Fibroblast of villous mesenchyme (primary cell): ENCODE data around the gene MAP4K3. TPM values are rescaled to one million over a fixed set of nuclear protein-coding genes. Genes with fewer than 3 reads are reported as not detected.

ENCODE experiments used
- DNase-seq: peaks from one replicate; pipeline ENCODE4 v3.0.0-alpha.2; 2010; ENCODE audit warnings: low read depth
- H3K4me3 ChIP-seq: 2 replicates; pipeline ENCODE4 v1.5.1; 2011; ENCODE audit warnings: low read depth, mild to moderate bottlenecking, low read length
- total RNA-seq: library from RNA; depleted of rRNA; stranded (reverse); fragments of >200 nt; gene quantifications from 2 replicates; pipeline ENCODE4 v1.2.3, GENCODE V29; 2012
- TF ChIP-seq, protein P1 (sequence below): IDR thresholded peaks from 2 replicates; pipeline ENCODE4 v1.5.1; 2012; ENCODE audit warnings: low read depth, mild to moderate bottlenecking, low read length; ENCODE audit not compliant: insufficient read depth

Gene MAP4K3
- total RNA-seq, 1 donor: 97.2 TPM

DNA sequence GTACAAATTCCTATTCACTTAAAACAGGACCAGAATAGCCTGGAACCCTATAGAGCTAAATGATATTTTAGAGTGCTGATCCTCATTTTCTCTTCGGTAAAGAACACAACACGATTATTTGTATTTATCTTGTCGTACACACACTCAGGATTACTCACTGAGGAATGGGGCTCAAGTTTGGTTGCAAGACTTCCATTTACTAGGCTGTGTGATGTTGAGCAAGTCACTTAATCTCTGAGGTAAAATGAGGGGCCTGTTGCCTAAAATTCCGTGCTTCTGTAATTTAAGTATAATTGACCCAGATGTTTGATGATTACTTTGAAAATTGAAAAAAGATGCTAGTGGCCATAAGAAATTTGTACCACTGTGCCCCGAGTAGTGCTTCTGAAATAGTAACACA, 42.6 kb upstream of the MAP4K3 start:
- no peak overlapping the region for H3K4me3 ChIP-seq
- TF ChIP-seq, protein P1, sequence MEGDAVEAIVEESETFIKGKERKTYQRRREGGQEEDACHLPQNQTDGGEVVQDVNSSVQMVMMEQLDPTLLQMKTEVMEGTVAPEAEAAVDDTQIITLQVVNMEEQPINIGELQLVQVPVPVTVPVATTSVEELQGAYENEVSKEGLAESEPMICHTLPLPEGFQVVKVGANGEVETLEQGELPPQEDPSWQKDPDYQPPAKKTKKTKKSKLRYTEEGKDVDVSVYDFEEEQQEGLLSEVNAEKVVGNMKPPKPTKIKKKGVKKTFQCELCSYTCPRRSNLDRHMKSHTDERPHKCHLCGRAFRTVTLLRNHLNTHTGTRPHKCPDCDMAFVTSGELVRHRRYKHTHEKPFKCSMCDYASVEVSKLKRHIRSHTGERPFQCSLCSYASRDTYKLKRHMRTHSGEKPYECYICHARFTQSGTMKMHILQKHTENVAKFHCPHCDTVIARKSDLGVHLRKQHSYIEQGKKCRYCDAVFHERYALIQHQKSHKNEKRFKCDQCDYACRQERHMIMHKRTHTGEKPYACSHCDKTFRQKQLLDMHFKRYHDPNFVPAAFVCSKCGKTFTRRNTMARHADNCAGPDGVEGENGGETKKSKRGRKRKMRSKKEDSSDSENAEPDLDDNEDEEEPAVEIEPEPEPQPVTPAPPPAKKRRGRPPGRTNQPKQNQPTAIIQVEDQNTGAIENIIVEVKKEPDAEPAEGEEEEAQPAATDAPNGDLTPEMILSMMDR: no peak
- no peak for DNase-seq

DNA sequence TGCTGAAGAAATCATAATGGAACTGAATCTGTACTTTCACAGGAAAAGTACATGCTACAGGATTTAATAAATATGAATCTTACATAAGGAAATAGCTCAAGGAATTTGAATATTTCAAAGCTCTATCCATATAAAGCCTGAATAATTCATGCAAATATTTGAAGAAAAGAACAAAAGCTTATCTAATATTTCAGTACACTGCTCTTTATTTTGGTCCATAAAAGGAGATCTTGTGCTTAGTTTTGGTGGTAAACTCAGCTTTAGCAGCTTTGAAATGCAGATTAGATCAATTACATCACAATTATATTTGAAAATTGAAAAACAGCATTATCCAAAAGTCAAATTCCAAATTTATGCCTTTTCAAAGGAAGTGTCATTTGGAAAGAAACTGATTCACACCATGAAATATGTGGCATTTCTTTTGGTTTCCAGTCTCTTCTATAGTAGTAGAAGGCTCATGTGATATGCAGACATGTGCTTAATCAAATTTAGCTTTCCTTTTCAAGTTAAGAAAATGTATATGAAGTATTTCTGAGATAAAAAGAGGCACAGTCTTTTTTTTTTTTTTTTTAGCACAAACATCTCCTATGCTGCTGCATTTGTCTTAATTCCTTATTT, 42.1 kb upstream of the MAP4K3 start:
- no peak for DNase-seq
- TF ChIP-seq, protein P1: no peak
- H3K4me3 ChIP-seq: no peak overlapping the region

DNA sequence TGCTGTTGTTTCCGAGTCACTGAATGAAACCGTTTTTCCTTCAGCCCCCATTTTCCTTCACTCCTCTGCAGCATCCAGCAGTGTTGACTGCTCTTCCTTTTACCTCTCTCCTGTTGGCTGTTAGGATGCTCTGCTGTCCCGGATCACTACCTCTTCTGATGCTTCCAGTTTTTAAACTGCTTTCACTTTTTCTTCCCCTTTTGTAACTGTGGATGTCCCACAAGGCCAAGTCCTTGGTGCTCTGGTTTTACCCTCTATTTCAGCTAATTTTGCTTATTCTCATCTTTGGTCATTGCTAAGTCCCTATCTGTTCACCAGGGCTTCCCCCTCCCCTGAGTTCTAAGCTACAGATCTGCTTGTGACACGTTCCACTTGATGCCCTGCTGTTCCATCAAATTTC, 39.4 kb upstream of the MAP4K3 start:
- TF ChIP-seq, protein P1: no peak

DNA sequence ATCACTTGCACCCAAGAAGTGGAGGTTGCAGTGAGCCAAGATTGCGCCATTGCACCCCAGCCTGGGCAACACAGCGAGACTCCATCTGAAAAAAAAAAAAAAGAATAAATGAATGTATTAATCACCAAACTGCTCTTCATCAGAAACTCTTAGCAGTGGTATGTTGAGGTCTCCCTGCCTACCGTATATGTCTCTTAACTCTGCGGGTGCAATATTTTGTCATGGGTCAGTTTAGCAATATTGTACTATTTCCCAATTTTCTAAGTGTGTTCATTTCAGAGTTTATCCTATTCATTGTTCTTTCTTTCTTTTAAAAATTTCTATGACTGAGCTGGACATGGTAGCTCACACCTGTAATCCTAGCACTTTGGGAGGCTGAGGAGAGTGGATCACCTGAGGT, 37.9 kb upstream of the MAP4K3 start:
- H3K4me3 ChIP-seq: no peak overlapping the region
- TF ChIP-seq, protein P1: no peak
- DNase-seq: no peak

More for the DNA sequence above, 39.4 kb upstream of the MAP4K3 start:
- DNase-seq: no peak
- no peak overlapping the region for H3K4me3 ChIP-seq

DNA sequence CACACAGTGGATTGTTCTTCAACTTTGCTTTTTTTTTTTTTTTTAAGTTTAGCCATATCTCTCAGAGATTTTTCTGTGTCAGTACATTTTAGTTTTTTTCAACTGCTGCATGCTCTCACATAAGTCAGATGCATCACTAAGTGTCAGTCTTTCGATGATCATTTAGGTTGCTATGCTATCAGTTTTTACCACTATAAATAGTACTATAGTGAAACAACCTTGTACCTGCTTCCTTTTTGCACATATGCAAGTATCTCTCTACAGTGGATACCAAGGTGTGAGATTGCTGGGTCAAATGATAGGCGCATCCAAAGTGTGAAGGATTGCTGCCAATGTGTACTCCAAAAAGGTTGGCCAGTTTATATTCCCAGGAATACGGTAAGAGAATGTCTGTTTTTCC, 33.5 kb upstream of the MAP4K3 start:
- TF ChIP-seq, protein P1: no peak

DNA sequence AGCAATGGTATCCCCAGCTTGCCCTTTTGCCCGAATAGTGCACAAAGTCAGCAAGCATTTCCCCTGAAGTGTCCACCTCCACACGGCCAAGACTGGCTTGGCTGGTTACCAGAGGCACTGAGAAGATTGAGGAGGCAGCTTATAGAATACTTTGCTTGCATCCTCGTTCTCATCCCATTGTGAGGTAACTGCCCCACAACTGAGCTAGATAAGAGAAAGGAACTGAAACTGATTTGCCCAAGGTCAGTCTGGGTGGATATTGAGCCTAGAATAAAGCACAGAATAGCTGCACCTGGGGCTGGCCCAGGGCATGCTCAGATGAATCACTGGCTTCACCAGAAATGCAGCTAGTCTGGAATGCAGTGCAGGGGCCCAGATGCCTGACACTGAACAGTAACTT, 32.7 kb upstream of the MAP4K3 start:
- DNase-seq: peak; percentile 60
- no peak overlapping the region for H3K4me3 ChIP-seq
- TF ChIP-seq, protein P1: no peak

More for the DNA sequence above, 33.5 kb upstream of the MAP4K3 start:
- DNase-seq: no peak
- H3K4me3 ChIP-seq: no peak overlapping the region

DNA sequence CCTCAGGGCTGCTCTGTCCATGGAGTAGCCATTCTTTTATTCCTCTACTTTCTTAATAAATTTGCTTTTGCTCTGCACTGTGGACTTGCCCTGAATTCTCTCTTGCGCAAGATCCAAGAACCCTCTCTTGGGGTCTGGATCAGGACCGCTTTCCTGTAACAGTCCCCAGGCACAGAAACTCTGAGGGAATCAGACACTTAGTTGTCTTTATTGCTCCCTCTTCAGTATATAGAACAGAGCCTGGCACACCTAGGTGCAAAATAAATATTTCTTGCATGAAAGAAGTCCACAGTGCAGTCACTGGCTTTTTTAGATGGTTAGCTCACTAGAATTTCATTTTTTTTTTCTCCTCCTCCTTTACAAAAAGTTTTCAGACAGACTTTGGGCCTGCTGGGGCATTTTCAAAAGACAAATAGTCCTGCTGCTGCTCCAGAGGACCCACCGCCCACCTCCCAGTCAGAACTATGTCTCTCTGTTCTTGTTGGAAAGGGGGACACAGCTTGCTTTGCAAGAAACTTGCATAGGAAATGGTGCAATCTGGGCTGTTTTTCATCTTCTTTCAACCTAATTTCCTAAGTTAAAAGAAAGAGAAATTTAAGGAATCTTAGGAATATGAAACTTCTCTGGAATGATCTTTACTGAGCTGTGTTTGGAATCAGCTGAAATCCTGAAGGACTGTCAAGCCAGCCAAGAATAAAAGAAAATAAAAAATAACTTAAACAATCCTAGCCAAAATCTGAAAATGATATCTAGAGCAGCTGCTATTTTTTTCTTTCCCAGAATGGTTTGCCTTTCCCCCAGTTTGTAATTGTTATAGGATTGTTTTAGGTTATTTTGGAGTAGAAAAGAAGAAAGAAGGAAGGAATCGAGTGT, 31.7 kb upstream of the MAP4K3 start:
- TF ChIP-seq, protein P1: no peak
- no peak overlapping the region for H3K4me3 ChIP-seq
- peak; percentile 49 for DNase-seq
